Ishikawa (cell line): ENCODE results near the gene C18orf54.

Experiments used
- CEBPB ChIP-seq: IDR thresholded peaks from 2 replicates; pipeline ENCODE4 v1.6.1; 2012
- CREB1 ChIP-seq: IDR thresholded peaks from 2 replicates; pipeline ENCODE4 v1.6.1; 2012; ENCODE audit warnings: low read depth
- EGR1 ChIP-seq: IDR thresholded peaks from 2 replicates; pipeline ENCODE4 v1.6.1; 2012
- EP300 ChIP-seq: IDR thresholded peaks from 2 replicates; pipeline ENCODE4 v1.6.1; 2012; ENCODE audit warnings: borderline replicate concordance
- FOXM1 ChIP-seq: IDR thresholded peaks from 2 replicates; pipeline ENCODE4 v1.6.1; 2012; ENCODE audit warnings: low read depth, borderline replicate concordance
- RAD21 ChIP-seq: IDR thresholded peaks from 2 replicates; pipeline ENCODE4 v1.6.1; 2012; ENCODE audit warnings: low read depth
- TAF1 ChIP-seq: IDR thresholded peaks from 2 replicates; pipeline ENCODE4 v1.6.1; 2012; ENCODE audit warnings: low read depth, mild to moderate bottlenecking
- TCF12 ChIP-seq: IDR thresholded peaks from 2 replicates; pipeline ENCODE4 v1.6.1; 2012; ENCODE audit warnings: low read depth
- TEAD4 ChIP-seq: IDR thresholded peaks from 2 replicates; pipeline ENCODE4 v1.6.1; 2012
- YY1 ChIP-seq: IDR thresholded peaks from 2 replicates; pipeline ENCODE4 v1.6.1; 2012; ENCODE audit warnings: low read depth
- ZBTB7A ChIP-seq: IDR thresholded peaks from 2 replicates; pipeline ENCODE4 v1.6.1; 2012; ENCODE audit warnings: low read depth
- TF ChIP-seq, protein P1 (sequence below): IDR thresholded peaks from 2 replicates; pipeline ENCODE4 v1.6.1; 2012; ENCODE audit warnings: low read depth, mild to moderate bottlenecking
- TF ChIP-seq, protein P2 (sequence below): IDR thresholded peaks from 2 replicates; pipeline ENCODE4 v1.6.1; 2012

DNA sequence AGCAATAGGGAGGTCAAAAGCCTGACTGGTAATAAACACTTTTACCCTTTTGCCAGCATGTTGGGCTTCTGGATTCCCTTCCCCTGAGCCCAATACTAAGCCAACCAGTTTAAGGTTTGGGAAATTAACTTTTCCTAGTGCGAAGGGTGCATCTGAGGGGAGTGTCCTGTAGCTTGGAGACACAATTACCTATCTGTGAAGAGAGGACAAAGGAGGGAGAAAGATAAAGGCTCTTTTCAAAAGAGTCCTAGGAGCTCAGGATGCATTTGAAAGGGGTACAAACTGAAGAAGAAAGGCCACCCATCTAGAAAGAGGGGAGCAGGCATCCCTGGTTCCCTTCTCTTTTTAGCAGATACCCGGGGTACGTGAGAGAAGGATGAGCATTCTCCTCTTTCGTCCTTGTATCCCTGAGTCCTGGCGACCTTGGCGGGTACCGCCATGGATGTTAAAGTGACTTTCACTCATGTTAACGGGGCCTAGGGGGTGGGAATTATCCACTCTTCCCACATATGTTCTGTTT lies 25.1 kb downstream of the C18orf54 start:
- no peak for TF ChIP-seq EP300
- TF ChIP-seq, protein P1, sequence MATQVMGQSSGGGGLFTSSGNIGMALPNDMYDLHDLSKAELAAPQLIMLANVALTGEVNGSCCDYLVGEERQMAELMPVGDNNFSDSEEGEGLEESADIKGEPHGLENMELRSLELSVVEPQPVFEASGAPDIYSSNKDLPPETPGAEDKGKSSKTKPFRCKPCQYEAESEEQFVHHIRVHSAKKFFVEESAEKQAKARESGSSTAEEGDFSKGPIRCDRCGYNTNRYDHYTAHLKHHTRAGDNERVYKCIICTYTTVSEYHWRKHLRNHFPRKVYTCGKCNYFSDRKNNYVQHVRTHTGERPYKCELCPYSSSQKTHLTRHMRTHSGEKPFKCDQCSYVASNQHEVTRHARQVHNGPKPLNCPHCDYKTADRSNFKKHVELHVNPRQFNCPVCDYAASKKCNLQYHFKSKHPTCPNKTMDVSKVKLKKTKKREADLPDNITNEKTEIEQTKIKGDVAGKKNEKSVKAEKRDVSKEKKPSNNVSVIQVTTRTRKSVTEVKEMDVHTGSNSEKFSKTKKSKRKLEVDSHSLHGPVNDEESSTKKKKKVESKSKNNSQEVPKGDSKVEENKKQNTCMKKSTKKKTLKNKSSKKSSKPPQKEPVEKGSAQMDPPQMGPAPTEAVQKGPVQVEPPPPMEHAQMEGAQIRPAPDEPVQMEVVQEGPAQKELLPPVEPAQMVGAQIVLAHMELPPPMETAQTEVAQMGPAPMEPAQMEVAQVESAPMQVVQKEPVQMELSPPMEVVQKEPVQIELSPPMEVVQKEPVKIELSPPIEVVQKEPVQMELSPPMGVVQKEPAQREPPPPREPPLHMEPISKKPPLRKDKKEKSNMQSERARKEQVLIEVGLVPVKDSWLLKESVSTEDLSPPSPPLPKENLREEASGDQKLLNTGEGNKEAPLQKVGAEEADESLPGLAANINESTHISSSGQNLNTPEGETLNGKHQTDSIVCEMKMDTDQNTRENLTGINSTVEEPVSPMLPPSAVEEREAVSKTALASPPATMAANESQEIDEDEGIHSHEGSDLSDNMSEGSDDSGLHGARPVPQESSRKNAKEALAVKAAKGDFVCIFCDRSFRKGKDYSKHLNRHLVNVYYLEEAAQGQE: no peak
- TF ChIP-seq CREB1: no peak
- no peak for TF ChIP-seq TAF1
- TF ChIP-seq, protein P2, sequence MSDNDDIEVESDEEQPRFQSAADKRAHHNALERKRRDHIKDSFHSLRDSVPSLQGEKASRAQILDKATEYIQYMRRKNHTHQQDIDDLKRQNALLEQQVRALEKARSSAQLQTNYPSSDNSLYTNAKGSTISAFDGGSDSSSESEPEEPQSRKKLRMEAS: no peak
- no peak for TF ChIP-seq EGR1
- TF ChIP-seq RAD21: no peak
- no peak for TF ChIP-seq YY1
- TF ChIP-seq TEAD4: no peak
- no peak for TF ChIP-seq TCF12
- TF ChIP-seq CEBPB: no peak
- TF ChIP-seq ZBTB7A: no peak
- no peak for TF ChIP-seq FOXM1
